Left lung (tissue), 10 donors: Measurements from ENCODE around the gene MAFG. TPM values are rescaled to one million over a fixed set of nuclear protein-coding genes. Genes with fewer than 3 reads are reported as not detected.
A peak's percentile ranks its signal among the peaks of the same experiment; 100 is the strongest.

Experiments used
- ATAC-seq: fragments of 200-7000 bp; cut with Tn5 transposase; one replicate; pipeline ENCODE4 v1.9.1; 2020; ENCODE audit warnings: moderate library complexity
- DNase-seq, 4 donors: peaks; one replicate each; pipeline ENCODE4 v3.0.0-alpha.2; 2013 to 2020
- H3K27ac ChIP-seq, 2 donors: fragments of 200-600 bp; sonication (generic) in 1 of 2; one replicate each; pipeline versions ENCODE4 v1.5.0 to v1.8.0; 2020 to 2021
- H3K27me3 ChIP-seq, 2 donors: fragments of 200-600 bp; sonication (generic) in 1 of 2; one replicate each; pipeline versions ENCODE4 v1.5.0 to v1.8.0; 2020 to 2021
- H3K36me3 ChIP-seq, 2 donors: fragments of 200-600 bp; sonication (generic) in 1 of 2; one replicate each; pipeline versions ENCODE4 v1.5.0 to v1.8.0; 2020 to 2021
- H3K4me1 ChIP-seq, 2 donors: fragments of 200-600 bp; one replicate each; pipeline ENCODE4 v1.8.0; 2021
- H3K4me3 ChIP-seq, 2 donors: fragments of 200-600 bp; sonication (generic) in 1 of 2; one replicate each; pipeline versions ENCODE4 v1.5.0 to v1.8.0; 2020 to 2021; ENCODE audit warnings: mild to moderate bottlenecking in 1 of 2
- H3K9me3 ChIP-seq, 2 donors: fragments of 200-600 bp; sonication (generic) in 1 of 2; one replicate each; pipeline versions ENCODE4 v1.5.0 to v1.8.0; 2020 to 2021
- CTCF ChIP-seq, 2 donors: fragments of 200-600 bp; sonication (generic) in 1 of 2; IDR thresholded peaks; one replicate each; pipeline versions ENCODE4 v1.5.0 to v1.8.0; 2021; ENCODE audit warnings: antibody characterized with exemption in 2 of 2
- intact Hi-C, 2 donors: fragments of 100-400 bp; cut with DNase I; formaldehyde crosslinking; loops; one replicate each; pipeline versions ENCODE4 v1.11.2 to v1.14.2; 2022
- polyA plus RNA-seq, 6 donors: library from polyadenylated mRNA; unstranded; fragments of 120-200 nt; gene quantifications; one replicate each; pipeline ENCODE4 v1.2.1, GENCODE V29; 2013; ENCODE audit not compliant: insufficient read length in 6 of 6
- total RNA-seq, 2 donors: library from RNA; stranded (reverse); fragmentation: NEBNext Ultra II Directional; extraction: Animal tissue kit (Norgen Biotek cat#: 25700); gene quantifications; one replicate each; pipeline ENCODE4 v1.2.1, GENCODE V29; 2021
- donor health status: DM: no; HTN: yes; CAD: no.
- donor health status: DM: no; HTN: no; CAD: no.

MAFG gene
- total and polyA plus RNA-seq, 8 donors = 8.1 to 39.8 (median 11.5) TPM

DNA sequence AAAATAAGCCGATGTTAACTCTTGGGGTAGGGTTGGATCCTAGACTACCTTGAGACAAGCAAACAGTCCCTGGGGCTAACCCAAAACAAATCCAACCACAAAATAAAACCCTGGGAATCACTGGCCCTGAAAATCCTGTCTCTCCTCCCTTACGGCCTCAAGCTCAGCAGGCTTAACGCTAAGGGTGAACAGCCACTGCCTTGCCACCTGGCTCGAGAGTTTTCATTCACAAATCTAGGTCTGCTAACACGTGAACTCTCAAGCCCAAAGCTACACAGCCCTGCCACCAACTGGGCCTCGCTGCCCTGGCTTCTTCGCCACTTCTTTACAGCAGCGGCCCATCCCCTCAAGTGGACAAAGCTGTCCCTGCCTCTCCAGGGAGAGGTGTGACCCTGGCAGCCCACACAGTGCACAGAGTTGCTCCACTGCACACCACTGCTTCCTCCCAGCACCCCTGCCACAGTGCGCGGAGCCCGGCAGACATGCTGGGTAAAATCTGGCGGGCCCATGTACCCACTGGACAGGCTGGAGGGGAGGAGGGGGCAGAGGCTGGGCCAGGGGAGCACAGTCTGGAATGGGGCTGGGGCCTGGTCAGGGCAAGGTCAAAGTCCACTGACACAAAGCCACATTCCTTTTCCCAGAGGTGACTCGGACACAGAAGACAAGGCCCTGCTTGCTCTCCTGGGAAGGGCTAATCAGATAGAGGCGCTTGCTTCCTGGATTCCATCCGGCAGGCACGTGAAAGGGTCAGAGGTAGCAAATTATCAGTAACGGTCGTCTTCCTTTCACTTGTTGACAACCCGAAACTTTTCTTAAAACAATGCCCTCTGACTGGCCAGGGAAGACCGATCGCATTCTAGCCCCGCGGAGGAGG, 17.3 kb downstream of the MAFG start:
- Histone ChIP-seq H3K27me3 (no peaks in the 10 kb centered on the region), H3K4me1 (peaks cover 10 to 33% of the 10 kb centered on the region in 2 donors), H3K4me3 (peak overlapping the region; percentile 73 to 81), H3K36me3 (peaks cover 0 to 77% of the 10 kb centered on the region in 2 donors), H3K9me3 (no peaks in the 10 kb centered on the region), H3K27ac (peak overlapping the region in 1 of 2 donors; percentile 53)
- intact Hi-C loops = no loop called here
- no peak for TF ChIP-seq CTCF (IDR thresholded peaks at IDR 0.05)
- no peak for DNase-seq
- no peak for ATAC-seq

- ATAC-seq (no peak), DNase-seq (no peak)
- Histone ChIP-seq H3K9me3 (no peaks in the 10 kb centered on the region), H3K27ac (no peak overlapping the region), H3K36me3 (peaks cover 0 to 77% of the 10 kb centered on the region in 2 donors), H3K4me1 (peaks cover 10 to 33% of the 10 kb centered on the region in 2 donors), H3K4me3 (no peak overlapping the region), H3K27me3 (no peaks in the 10 kb centered on the region)
- intact Hi-C loops = no loop called here
- TF ChIP-seq CTCF (IDR thresholded peaks at IDR 0.05) = no peak
These were observed 18.3 kb downstream of the MAFG start for GRCh38 chr17:81909231-81909630.

DNA sequence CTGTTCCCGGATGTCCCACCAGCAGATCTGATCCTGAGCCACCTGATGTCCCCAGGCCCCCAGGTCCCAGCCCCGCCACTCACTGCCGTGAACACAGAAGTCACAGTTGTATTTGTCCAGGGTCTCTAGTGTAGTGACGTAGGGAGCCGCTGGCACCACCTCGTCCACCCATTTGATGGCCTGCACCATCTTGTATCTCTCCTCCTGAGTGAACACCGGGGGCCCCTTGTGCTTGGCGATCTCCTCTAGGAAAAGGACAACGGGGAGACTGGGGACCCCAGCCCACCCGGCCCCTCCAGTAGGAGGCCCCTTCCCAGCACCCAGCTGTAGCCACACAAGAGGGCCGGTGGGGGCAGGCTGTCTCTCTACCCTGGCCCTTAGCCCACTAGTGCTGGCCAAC, 18.7 kb downstream of the MAFG start:
- Histone ChIP-seq H3K36me3 (peaks cover 0 to 77% of the 10 kb centered on the region in 2 donors), H3K4me3 (no peak overlapping the region), H3K27me3 (no peaks in the 10 kb centered on the region), H3K4me1 (peaks cover 10 to 33% of the 10 kb centered on the region in 2 donors), H3K27ac (no peak overlapping the region), H3K9me3 (no peaks in the 10 kb centered on the region)
- intact Hi-C loops = no loop called here
- DNase-seq (no peak), ATAC-seq (no peak)
- no peak for TF ChIP-seq CTCF (IDR thresholded peaks at IDR 0.05)

DNA sequence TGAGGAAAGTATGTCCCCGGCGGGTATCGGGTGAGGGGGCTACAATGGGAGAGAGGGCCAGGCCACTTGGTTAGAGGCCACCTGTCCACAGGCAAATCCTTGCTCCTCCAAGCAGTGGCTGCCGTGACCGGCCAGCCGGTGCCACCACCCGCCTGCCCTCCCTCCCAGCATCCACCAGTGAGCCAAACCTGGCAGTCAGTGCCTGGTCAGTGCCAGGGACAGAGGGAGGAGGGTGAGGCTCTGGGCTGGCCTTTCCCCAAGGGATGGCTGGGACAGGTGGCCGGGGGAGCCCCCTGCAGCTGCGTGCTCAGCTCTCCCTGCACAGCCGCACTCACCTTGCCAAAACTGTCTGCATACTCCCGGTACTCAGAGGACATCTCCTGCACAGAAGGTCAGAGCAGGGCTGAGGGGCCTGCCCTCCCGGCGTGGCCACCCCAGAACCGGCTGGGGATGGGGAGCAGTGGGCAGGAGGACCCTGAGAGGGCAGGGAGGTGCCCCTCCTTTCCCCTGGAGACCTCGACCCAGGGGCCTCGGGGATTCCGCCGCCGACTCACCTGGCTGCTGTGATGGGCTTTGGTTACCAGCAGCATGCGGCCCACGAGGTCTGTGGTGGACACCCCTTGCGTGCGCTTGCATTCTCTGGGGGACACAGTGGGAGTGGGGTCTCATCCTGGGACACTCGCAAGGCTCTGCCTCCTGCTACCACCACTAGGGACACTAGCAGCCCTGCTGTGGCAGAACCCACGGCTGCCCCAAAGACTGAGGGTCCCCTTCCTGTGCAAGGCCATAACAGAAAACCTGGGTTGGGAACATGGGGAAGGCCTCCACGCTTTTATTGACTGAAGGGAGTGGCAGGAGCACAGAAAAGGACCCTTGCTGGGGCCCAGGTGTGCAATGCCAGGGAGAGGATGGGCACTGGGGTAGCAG, 20.1 kb downstream of the MAFG start:
- TF ChIP-seq CTCF (IDR thresholded peaks at IDR 0.05) = no peak
- no peak for DNase-seq
- no peak overlapping the region for H3K27ac ChIP-seq
- H3K4me3 ChIP-seq = no peak overlapping the region
- intact Hi-C loops = no loop called here
- peaks cover 0 to 9% of the 10 kb centered on the region in 2 donors for H3K27me3 ChIP-seq
- ATAC-seq = no peak
- H3K36me3 ChIP-seq = peaks cover 0 to 70% of the 10 kb centered on the region in 2 donors
- no peaks in the 10 kb centered on the region for H3K9me3 ChIP-seq
- H3K4me1 ChIP-seq = peaks cover 12 to 37% of the 10 kb centered on the region in 2 donors
